ENCODE data around the gene TIMM13.
"Not testable (repeated sequence)": the region's sequence is repeated elsewhere in the genome, so short reads cannot be mapped to it uniquely, and the experiment has no call there.

Gene TIMM13

DNA sequence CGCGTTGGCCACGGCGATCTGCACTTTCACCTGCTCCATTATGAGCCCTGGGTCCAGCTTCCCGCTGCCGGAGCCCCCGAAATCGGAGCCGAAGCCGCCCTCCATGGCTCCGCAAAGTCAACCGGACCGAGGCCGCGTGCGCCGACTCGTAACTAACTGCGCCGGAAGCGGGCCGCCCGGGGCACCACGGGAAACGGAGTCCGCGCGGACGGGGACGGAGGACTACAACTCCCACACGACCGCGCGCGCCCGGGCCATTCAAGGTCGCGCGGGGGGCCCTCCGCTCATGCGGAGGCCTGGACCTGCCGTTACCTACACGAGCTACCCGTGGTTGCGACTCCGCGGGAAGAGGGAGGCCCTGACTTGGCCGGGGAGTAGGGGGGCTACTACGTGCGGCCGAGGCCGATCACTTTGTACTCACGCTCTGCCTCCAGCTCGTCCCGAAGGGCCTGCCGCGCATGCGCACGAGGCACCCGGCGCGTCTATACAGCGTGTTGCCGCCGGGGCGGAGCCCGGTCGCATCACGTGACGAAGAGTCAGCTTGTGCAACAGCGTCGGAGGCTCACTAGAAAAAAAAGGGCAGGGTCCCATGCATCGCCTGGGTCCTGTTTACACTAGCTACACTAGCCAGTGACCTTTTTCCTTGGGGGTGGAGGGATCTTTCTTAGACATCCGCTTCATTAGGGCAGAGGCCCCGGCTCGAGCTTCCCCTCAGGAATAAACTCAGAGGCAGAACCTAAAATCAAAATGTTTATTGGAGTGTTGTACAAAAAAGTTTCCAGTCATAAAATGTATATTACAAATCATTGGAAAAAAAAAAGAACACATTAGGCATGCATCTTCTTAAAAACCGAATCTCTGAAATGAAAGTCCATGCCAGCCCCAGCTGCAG is at the start of gene TIMM13:
Gene TIMM13, minus strand, starts transcription at position 158 of the 892 bp plus-strand sequence. Its CDS starts 53 bp downstream, at position 105.
- peak; percentile 89 for DNase-seq

DNA sequence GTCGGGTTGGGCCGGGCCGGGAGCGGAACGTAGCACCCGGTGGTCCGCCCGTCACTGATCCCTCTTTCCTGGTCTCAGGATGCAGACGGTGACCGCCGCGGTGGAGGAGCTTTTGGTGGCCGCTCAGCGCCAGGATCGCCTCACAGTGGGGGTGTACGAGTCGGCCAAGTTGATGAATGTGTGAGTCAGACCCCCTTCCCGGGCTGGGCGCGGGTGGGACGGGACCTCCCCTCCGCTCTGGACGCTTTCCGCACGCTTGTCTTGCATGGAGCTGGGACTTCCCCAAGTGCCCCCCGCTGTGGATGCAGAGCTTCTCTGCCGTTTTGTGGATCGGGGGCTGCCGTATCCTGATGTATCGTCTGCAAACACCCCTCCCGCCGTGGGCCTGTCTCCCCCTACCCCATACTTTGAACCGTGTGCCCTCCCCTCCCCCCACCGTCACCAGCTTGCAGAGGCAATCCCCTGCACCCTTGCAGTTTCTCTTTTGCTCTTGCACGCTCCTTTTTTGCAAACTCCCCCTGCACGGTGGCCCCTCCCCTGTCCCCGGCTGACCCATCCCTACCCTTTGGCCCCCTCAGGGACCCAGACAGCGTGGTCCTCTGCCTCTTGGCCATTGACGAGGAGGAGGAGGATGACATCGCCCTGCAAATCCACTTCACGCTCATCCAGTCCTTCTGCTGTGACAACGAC is 49.2 kb upstream of the TIMM13 start:
- no peak for DNase-seq

DNA sequence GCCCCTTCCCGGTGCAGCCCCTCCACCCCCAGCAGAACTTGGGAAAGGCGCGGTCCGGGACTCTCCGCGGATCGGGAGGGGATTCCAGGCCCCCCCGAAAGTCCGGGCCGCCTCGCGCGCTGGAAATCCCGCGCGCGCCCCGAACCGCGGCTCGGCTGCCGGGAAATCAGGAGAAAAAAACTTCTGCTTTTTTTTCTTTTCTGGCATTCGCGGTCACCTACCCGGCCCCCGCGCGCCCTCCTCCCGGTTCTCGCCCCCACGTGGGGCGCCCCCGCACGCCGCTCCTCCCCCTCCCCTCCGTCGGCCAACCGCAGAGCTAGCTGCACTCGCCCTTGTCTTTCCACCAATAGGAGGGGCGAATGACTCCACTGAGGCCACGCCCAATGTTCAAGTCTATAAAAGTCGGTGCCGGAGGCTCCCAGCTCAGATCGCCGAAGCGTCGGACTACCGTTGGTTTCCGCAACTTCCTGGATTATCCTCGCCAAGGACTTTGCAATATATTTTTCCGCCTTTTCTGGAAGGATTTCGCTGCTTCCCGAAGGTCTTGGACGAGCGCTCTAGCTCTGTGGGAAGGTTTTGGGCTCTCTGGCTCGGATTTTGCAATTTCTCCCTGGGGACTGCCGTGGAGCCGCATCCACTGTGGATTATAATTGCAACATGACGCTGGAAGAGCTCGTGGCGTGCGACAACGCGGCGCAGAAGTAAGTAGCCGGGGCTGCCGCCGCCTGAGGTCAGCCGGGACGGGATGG is 48.5 kb upstream of the TIMM13 start, which contains the start of gene GADD45B:
Gene GADD45B, plus strand, starts transcription at position 426 of the 749 bp plus-strand sequence. Its CDS starts 232 bp downstream, at position 658.
- peak; percentile 88 for DNase-seq

DNA sequence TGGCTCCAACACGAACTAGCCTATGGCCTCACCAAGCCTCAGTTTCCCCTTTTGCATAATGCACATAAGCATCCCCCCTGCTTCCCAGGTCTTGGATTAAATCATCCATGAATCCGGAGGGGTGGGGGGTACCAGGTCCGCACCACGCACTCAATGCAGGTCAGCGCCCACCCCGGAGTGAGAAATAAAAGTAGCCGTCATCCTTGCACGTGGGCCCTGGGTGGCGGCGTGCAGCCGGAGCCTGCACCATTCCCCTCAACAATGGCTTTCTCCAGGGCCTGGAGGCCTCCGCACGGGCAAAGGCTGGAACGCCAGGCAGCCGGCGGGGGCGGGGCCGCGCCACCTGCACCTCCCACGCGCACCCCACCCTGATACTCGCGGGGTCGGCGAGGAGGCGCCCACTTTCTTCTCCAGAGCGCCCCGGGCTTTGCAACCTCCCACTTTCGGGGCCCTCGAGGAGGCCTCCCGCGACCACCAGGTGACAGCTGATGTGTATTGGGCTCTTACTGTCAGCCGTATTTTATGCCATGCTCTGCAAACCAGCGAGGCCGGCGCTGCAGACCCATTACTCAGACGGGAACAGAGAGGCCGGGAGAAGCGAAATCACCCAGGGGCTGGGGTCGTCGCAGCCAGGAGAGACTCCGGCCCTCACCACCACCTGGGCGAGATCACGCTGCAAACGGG is 47.8 kb upstream of the TIMM13 start:
- no peak for DNase-seq

DNA sequence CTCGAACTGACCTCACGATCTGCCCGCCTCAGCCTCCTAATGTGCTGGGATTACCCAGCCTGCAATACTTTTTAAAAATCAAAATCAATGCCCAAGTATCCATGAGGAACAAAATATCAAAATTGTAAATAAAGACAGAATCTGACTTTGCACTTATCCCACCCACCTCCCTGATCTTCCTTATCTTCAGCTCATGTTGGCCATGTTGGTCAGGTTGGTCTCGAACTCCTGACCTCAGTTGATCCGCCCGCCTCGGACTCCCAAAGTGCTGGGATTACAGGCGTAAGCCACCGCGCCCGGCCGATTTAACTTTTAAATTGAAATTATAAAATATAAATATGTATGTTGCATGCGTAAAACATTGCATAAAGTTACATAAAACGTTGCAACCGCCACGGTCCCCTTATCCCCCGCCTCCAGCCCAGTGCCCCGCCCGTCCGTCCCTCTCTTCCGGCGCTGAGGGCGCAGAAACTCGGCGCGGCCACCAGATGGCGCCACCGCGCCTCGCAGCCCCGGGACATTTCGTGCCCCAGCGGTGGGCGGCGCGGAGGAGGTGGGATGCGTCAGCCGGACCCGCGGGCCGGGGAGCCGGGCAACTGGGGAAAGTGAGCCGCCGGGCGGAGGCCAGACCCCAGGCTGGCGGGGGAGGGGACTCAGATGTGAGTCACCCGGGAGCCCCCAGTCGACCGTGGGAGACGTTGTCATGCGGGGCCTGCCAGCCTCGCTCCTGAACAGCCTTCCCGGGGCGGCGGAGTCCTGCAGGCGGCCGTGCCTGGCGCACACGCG is 47.0 kb upstream of the TIMM13 start:
- no peak for DNase-seq

DNA sequence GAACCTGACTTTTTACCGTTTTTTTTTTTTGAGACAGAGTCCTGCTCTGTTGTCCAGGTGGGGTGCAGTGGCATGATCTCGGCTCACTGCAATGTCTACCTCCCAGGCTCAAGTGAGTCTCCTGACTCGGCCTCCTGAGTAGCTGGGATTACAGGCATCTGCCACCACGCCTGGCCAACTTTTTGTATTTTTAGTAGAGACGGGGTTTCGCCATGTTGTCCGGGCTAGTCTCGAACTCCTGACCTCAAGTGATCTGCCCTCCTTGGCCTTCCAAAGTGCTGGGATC is 42.5 kb upstream of the TIMM13 start:
- not testable (repeated sequence) for DNase-seq

DNA sequence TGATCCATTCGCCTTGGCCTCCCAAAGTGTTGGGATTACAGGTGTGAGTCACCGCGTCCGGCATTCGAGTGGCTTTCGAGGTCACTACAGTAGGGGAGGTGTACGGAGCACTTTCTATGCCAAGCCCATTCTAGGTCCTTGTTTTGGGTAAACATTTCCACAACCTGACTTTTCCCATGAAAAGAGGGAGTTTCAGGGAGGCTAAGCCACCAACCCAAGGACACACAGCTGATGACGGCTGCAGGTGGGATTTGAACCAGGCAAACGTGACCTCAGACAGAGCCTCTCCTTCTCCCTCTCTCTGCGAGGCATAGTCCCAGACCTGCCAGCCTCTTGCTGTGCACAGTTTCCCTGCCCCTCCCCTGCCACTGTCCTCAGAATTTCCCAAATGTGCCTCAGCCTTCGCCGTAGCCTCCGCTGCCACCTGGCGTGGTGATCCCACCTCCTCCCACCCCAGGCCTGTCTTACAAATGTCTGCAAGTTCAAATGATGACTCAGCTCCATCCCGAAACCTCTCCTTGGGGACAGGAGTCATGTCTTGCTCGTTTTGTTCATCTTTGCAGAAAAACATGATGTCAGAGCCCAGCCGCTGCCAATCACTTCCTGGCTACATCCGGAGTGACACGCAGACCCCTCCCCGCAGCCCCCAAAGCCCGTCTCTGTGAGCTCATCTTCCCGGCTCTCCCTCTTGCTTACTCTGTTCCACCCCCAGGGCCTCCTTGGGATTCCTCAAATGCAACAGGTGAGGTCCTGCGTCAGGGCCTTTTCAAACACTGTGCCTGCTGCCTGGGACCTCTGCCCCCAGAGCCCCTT is 41.9 kb upstream of the TIMM13 start:
- DNase-seq: no peak

DNA sequence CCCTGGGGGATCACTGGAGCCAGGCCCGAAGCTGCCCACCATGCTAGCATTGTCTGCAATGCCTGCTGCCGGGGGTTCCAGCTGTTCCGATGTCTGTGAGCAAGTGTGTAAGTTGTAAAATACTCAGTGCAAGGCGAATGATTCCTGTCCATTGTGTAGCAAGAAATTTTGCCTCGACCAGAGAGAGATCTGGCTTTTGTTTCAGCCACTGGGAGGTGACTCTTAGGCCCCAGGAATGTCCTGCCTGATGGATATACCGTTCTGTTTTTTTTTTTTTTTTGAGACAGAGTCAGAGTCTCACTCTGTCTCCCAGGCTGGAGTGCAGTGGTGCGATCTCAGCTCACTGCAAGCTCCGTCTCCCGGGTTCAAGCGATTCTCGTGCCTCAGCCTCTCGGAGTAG is 41.2 kb upstream of the TIMM13 start:
- DNase-seq: no peak

DNA sequence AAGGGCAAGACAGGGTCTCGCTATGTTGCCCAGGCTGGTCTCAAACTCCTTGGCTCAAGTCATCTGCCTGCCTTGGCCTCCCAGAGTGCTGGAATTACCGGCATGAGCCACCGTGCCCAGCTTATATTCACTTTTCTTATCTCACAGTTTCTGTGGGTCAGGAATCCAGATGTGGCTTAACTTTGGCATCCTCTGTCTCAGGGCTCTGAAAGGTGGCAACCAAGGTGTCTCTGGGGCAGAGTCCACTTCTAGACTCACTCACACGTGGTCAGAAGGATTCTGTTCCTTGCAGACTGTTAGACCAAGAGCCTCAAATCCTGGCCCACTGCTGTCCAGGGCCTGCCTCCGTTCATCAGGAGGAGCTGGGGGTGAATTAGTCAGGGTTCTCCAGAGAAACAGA is 37.0 kb upstream of the TIMM13 start:
- no peak for DNase-seq

DNA sequence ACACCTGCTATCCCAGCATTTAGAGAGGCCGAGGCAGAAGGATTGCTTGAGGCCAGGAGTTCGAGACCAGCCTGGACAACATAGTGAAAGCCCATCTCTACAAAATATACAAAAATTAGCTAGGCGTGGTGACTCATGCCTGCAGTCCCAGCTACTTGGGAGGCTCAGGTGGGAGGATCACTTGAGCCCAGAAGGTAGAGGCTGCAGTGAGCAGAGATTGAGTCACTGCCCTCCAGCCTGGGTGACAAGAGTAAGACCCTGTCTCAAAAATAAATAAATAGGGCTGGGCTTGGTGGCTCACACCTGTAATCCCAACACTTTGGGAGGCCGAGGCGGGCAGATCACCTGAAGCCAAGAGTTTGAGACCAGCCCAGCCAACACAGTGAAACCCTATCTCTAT is 36.3 kb upstream of the TIMM13 start:
- DNase-seq: not testable (repeated sequence)

DNA sequence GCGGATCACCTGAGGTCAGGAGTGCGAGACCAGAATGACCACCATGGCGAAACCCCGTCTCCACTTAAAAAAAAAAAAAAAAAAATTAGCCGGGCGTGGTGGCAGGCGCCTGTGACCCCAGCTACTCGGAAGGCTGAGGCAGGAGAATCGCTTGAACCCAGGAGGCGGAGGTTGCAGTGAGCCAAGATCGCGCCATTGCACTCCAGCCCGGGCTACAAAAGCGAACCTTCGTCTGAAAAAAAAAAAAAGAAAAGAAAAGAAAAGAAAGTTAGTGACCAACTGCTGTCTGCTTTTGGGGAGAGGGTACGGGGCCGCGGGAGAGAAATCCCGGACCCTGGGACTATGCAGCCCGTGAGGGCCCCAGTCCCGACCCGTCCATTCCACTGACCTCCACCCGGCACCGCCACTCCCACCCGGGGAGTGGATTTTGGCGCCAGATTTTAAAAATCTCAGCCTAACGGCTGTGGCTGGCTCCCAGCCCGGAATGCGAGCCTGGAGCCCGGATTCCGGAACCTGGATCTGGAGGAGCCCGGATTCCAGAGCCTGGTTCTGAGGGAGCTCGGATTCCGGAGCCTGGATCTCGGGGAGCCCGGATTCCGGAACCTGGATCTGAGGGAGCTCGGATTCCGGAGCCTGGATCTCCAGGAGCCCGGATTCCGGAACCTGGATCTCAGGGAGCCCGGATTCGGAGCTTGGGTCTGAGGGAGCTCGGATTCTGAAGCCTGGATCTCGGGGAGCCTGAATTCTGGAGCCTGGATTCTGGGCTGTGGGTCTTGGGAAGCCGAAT is 35.4 kb upstream of the TIMM13 start:
- DNase-seq: no peak

DNA sequence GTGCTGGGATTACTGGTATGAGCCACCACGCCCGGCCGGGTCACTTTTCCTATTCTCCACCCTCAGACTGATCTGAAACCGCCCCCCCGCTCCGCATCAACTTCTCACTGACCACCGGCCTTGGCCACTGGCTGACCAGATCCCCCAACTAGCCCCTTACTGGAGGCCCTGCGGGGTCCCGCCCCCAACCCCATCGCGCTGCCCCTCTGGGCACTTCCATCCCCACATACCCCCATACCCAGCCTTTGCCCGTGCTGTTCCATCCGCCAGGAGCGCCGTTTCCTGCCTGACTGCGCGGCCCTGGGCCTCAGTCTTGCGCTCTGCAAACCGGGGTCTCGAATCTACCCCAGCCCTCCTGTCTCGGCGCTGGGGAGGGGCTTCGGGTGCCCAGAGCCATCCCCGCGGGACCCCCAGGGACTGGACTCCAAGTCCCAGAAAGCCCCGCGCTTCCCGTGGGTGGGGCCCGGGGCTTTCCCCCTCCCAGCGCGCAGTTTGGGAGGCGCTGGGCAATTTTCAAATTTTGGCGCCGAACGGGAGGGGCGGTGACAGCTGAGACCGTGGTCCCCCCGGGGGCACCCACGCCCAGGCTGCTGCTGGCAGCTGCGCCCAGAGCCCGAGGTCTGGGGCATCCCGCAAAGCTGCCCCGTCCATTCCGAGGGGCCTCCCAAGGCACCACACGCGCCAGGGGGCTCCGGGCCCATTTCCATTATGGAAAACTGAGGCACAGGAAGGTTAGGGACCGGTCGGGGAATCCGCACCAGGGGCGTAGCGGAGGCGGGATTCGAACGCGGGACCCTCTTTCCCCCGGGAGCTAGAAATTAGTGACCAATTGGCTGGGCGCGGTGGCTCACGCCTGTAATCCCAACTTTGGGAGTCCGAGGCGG is 34.6 kb upstream of the TIMM13 start:
- DNase-seq: no peak

DNA sequence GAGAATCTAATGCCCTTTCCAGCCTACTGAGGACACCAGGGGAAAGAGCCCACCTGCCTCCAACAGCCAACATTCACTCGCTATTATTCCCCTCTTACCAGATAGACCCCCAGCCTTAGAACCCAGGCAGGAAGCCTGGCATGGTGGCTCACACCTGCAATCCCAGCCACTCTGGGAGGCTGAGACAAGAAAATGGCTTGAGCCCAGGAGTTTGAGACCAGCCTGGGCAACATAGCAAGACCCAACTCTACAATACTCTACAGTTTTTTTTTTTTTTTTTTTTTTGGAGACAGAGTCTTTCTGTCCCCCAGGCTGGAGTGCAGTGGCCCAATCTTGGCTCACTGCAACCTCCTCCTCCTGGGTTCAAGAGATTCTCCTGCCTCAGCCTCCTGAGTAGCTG is 32.9 kb upstream of the TIMM13 start:
- no peak for DNase-seq

DNA sequence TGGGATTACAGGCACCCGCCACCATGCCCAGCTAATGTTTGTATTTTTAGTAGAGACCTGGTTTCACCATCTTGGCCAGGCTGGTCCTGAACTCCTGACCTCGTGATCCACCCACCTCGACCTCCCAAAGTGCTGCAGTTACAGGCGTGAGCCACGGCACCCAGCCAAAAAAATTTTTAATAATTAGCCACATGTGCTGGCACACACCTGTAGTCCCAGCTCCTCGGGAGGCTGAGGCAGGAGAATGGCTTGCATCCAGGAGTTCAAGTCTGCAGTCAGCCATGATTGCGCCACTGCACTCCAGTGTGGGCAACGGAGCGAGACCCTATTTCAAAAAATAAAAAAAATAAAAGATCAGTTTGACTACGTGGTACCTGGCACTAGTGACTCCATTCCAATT is 31.4 kb upstream of the TIMM13 start:
- not testable (repeated sequence) for DNase-seq

DNA sequence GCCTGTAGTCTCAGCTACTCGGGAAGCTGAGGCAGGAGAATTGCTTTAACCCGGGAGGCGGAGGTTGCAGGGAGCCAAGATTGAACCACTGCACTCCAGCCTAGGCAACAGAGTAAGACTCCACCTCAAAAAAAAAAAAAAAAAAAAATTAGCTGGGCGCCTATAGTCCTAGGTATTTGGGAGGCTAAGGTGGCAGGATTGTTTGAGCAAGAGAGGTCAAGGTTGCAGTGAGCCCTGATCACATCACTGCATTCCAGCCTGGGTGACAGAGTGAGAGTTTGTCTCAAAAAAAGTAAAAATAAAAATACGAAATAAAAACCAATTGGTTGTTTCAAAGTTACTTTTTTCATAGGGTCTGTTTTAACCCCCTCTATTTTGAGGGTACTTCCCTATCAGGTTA is 30.7 kb upstream of the TIMM13 start:
- no peak for DNase-seq

DNA sequence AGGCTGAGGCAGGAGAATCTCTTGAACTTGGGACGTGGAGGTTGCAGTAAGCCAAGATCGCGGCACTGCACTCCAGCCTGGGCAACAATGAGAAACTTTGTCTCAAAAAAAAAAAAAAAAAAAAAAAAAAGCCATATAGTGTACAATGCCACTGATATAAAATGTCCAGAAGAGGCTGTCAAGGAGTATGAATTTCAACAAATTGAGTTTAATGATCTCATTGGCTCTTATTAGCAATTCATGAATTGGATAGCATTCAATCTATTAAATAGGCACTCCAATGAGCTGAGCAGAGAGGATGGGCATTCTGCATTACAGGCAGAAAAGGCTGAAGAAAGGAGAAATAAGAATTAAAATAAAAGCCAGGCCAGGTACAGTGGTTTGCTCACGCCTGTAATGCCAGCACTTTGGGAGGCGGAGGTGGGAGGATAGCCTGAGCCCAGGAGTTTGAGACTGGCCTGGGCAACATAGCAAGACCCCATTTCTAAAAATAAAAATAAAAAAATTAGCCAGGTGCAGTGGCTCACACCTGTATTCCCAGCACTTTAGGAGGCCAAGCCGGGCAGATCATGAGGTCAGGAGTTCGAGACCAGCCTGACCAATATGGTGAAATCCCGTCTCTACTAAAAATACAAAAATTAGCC is 30.1 kb upstream of the TIMM13 start:
- no peak for DNase-seq

DNA sequence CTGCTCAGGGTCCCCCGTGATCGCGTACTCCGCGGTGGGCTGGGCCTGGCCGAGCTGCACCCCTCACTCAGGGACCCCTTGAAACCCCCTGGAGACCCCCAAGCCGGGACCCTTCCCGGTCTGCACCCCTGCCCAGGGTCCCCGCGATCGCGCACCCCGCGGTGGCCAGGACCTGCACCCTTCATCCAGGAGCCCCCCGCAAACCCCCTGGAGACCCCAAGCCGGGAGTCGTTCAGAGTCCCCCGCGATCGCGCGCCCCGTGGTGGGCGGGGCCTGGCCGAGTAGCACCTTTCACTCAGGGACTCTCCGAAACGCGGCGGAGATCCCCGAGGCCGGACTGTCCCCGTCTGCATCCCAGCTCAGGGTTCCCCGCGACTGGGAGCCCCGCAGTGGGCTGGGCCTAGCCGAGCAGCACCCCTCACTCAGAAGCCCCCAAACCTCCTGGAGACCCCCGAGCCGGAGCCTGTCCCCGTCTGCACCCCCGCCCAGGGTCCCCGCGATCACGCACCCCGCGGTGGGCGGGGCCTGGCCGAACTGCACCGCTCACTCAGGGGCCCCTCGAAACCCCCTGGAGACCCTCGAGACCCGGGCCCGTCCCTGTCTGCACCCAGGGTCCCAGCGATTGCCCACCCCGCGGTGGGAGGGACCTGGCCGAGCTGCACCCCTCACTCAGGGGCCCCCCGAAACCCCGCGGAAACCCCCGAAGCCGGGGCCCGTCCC is 28.6 kb upstream of the TIMM13 start:
- DNase-seq: no peak
